Measurements from ENCODE around the gene FUT2. TPM values are rescaled to one million over a fixed set of nuclear protein-coding genes. Genes with fewer than 3 reads are reported as not detected.

The FUT2 gene
- total and polyA plus RNA-seq, 10 of the 15 experiments (the other 5 are each of a cell fraction or from before 2014, with no cell fraction given) = 0.02 to 0.13 (median 0.07) TPM; not detected in 7

GRCh38 chr19:48660852-48661710 lies 34.7 kb upstream of the FUT2 start (continued):
- TF ChIP-seq JUNB (IDR thresholded peaks at IDR 0.05) = no peak
- TF ChIP-seq ELK1 (IDR thresholded peaks at IDR 0.05; ENCODE audit: low read depth, low read length) = no peak
- no peak for TF ChIP-seq ZNF24 (IDR thresholded peaks at IDR 0.05)
- TF ChIP-seq KAT2A (conservative IDR thresholded peaks at IDR 0.05; ENCODE audit: control insufficient read depth, low read depth, low read length) = no peak
- peak; percentile 95 for TF ChIP-seq CREM (IDR thresholded peaks at IDR 0.05; ENCODE audit: low read depth)
- TF ChIP-seq CEBPZ (IDR thresholded peaks at IDR 0.05; ENCODE audit: low read depth, low read length) = no peak
- TF ChIP-seq ZBTB40 (IDR thresholded peaks at IDR 0.05; ENCODE audit: borderline replicate concordance) = no peak
- TF ChIP-seq PAX8 (IDR thresholded peaks at IDR 0.05) = no peak
- TF ChIP-seq NFYA (IDR thresholded peaks at IDR 0.05; ENCODE audit: borderline replicate concordance, low read depth, low read length) = no peak; the same call in 1 of the 2 replicates
- TF ChIP-seq BACH1 (IDR thresholded peaks at IDR 0.05; ENCODE audit: borderline replicate concordance) = no peak
- TF ChIP-seq EGR1 (IDR thresholded peaks at IDR 0.05; ENCODE audit: borderline replicate concordance in 1 of 2, low read depth in 2 of 2, low read length in 2 of 2) = no peak
- TF ChIP-seq FOS (IDR thresholded peaks at IDR 0.05; ENCODE audit: borderline replicate concordance, extremely low read depth, insufficient read length) = no peak
- no peak for TF ChIP-seq FOXK2 (IDR thresholded peaks at IDR 0.05)

All from GM12878 (cell line).